ENCODE data around the gene FAM219A.
"Not testable (repeated sequence)": the region's sequence is repeated elsewhere in the genome, so short reads cannot be mapped to it uniquely, and the experiment has no call there.

Gene FAM219A

GRCh38 chr9:34380034-34380510 is 78.3 kb downstream of the FAM219A start:
- in situ Hi-C loops (cut with MboI; ENCODE audit: low sequenced_read_pairs), result no loop called here

GRCh38 chr9:34379334-34380033 is 78.9 kb downstream of the FAM219A start:
- in situ Hi-C loops (cut with MboI; ENCODE audit: low sequenced_read_pairs), result no loop called here

- in situ Hi-C loops (cut with MboI; ENCODE audit: low sequenced_read_pairs), result no loop called here
Measured at GRCh38 chr9:34378376-34379060, 79.9 kb downstream of the FAM219A start.

- in situ Hi-C loops (cut with MboI; ENCODE audit: low sequenced_read_pairs), result no loop called here
Measured at GRCh38 chr9:34377404-34377746, 81.0 kb downstream of the FAM219A start.

- in situ Hi-C loops (cut with MboI; ENCODE audit: low sequenced_read_pairs), result no loop called here
Measured at GRCh38 chr9:34376596-34377403, 81.6 kb downstream of the FAM219A start, which contains the start of gene MYORG. TSS of gene MYORG (minus strand) at chr9:34376898. CDS start at chr9:34372943, 3,955 bp downstream.

GRCh38 chr9:34375901-34376595 is 82.3 kb downstream of the FAM219A start:
- in situ Hi-C loops (cut with MboI; ENCODE audit: low sequenced_read_pairs), result no loop called here

GRCh38 chr9:34374905-34375552 is 83.3 kb downstream of the FAM219A start:
- in situ Hi-C loops (cut with MboI; ENCODE audit: low sequenced_read_pairs), result no loop called here

- in situ Hi-C loops (cut with MboI; ENCODE audit: low sequenced_read_pairs), result no loop called here
Measured at GRCh38 chr9:34374339-34374738, 84.0 kb downstream of the FAM219A start.

GRCh38 chr9:34373749-34374148 is 84.6 kb downstream of the FAM219A start:
- in situ Hi-C loops (cut with MboI; ENCODE audit: low sequenced_read_pairs), result no loop called here

GRCh38 chr9:34372467-34373011 is 85.8 kb downstream of the FAM219A start:
- in situ Hi-C loops (cut with MboI; ENCODE audit: low sequenced_read_pairs), result no loop called here

GRCh38 chr9:34371886-34372466 is 86.4 kb downstream of the FAM219A start:
- in situ Hi-C loops (cut with MboI; ENCODE audit: low sequenced_read_pairs), result no loop called here

- in situ Hi-C loops (cut with MboI; ENCODE audit: low sequenced_read_pairs), result no loop called here
Measured at GRCh38 chr9:34370970-34371880, 87.1 kb downstream of the FAM219A start.

- in situ Hi-C loops (cut with MboI; ENCODE audit: low sequenced_read_pairs), result no loop called here
Measured at GRCh38 chr9:34370335-34370969, 87.9 kb downstream of the FAM219A start.

- in situ Hi-C loops (cut with MboI; ENCODE audit: low sequenced_read_pairs), result no loop called here
Measured at GRCh38 chr9:34369636-34370035, 88.7 kb downstream of the FAM219A start.

- in situ Hi-C loops (cut with MboI; ENCODE audit: low sequenced_read_pairs), result not testable (repeated sequence)
Measured at GRCh38 chr9:34368796-34369195, 89.6 kb downstream of the FAM219A start.

- in situ Hi-C loops (cut with MboI; ENCODE audit: low sequenced_read_pairs), result not testable (repeated sequence)
Measured at GRCh38 chr9:34367751-34368410, 90.5 kb downstream of the FAM219A start.

GRCh38 chr9:34366365-34366764 is 92.0 kb downstream of the FAM219A start:
- in situ Hi-C loops (cut with MboI; ENCODE audit: low sequenced_read_pairs), result no loop called here

GRCh38 chr9:34365282-34365681 is 93.1 kb downstream of the FAM219A start:
- in situ Hi-C loops (cut with MboI; ENCODE audit: low sequenced_read_pairs), result no loop called here
